GM12878 (cell line): ENCODE results near the gene F12. TPM values are rescaled to one million over a fixed set of nuclear protein-coding genes. Genes with fewer than 3 reads are reported as not detected.
A peak's percentile ranks its signal among the peaks of the same experiment; 100 is the strongest.

Experiments used
- ATAC-seq: fragments of 200-7000 bp; cut with Tn5 transposase; 3 replicates; pipeline ENCODE4 v1.9.1; 2020; ENCODE audit warnings: mild to moderate bottlenecking, moderate library complexity
- BruUV-seq: library from RNA; stranded (reverse); fragments of 400-500 nt; replicated peaks from 2 replicates; lab custom pipeline; 2021; lab: Mats Ljungman, UMichigan
- CTCF ChIA-PET: fragments of 300-600 bp; sonication (Branson Sonifier 250); formaldehyde crosslinking; extraction: SDS; loops from one replicate; lab custom pipeline; 2021; ENCODE audit warnings: inconsistent platforms; lab: Yijun Ruan, JAX
- POLR2A ChIA-PET: fragments of 350-600 bp; formaldehyde crosslinking; extraction: SDS; loops from one replicate; lab custom pipeline; 2021; ENCODE audit warnings: inconsistent platforms; lab: Charles Lee
- RAD21 ChIA-PET: fragments of 300-600 bp; sonication (Branson Sonifier 250); formaldehyde crosslinking; loops from one replicate; lab custom pipeline; 2023; ENCODE audit warnings: antibody characterized with exemption; ENCODE audit not compliant: unreplicated experiment; lab: Charles Lee
- SMC1A ChIA-PET: fragments of 300-600 bp; sonication (Branson Sonifier 250); formaldehyde crosslinking; loops from one replicate; lab custom pipeline; 2023; ENCODE audit not compliant: unreplicated experiment, uncharacterized antibody; lab: Charles Lee
- DNase-seq: peaks from one replicate; pipeline ENCODE4 v3.0.0-alpha.2; 2011; ENCODE audit warnings: low read depth, low spot score
- FAIRE-seq: peaks from 3 replicates; lab custom pipeline; 2011; peaks lifted over from hg19 to GRCh38; lab: Jason Lieb, UNC
- H2AFZ ChIP-seq: 2 replicates; pipeline ENCODE4 v1.6.0; 2011; ENCODE audit warnings: low read depth, low read length, control low read depth; ENCODE audit not compliant: control insufficient read depth
- H3K27ac ChIP-seq: 2 replicates; pipeline ENCODE4 v1.5.1; 2011; ENCODE audit warnings: control low read depth; ENCODE audit not compliant: control insufficient read depth, insufficient read depth
- H3K27me3 ChIP-seq, 2 experiments: replicated peaks in 1 of 2; 2 replicates each; pipeline versions ENCODE4 v1.6.0 to v1.6.1; 2011; ENCODE audit warnings: low read length in 1 of 2; ENCODE audit not compliant: control insufficient read depth in 2 of 2, insufficient read depth in 2 of 2
- H3K36me3 ChIP-seq, 2 experiments: 2 replicates each; pipeline ENCODE4 v1.5.1; 2011; ENCODE audit warnings: low read length in 1 of 2; ENCODE audit not compliant: control insufficient read depth in 2 of 2, insufficient read depth in 2 of 2
- H3K4me1 ChIP-seq: 2 replicates; pipeline ENCODE4 v1.6.1; 2011; ENCODE audit warnings: mild to moderate bottlenecking, low read length, moderate library complexity, mixed read lengths; ENCODE audit not compliant: control insufficient read depth, insufficient read depth
- H3K4me2 ChIP-seq: 2 replicates; pipeline ENCODE4 v1.6.0; 2011; ENCODE audit warnings: control low read depth; ENCODE audit not compliant: control insufficient read depth, insufficient read depth
- H3K4me3 ChIP-seq: fragments of 200-600 bp; sonication (generic); 2 replicates; pipeline ENCODE4 v1.5.1; 2016
- H3K79me2 ChIP-seq: 2 replicates; pipeline ENCODE4 v1.6.0; 2011; ENCODE audit warnings: low read length; ENCODE audit not compliant: control insufficient read depth, insufficient read depth
- H3K9ac ChIP-seq: 2 replicates; pipeline ENCODE4 v1.8.0; 2011; ENCODE audit warnings: low read length, control low read depth, mixed read lengths; ENCODE audit not compliant: control insufficient read depth, insufficient read depth
- H3K9me3 ChIP-seq: replicated peaks from 3 replicates; pipeline ENCODE4 v1.5.1; 2011; ENCODE audit warnings: mild to moderate bottlenecking, low read length; ENCODE audit not compliant: control insufficient read depth, insufficient read depth
- H4K20me1 ChIP-seq: 2 replicates; pipeline ENCODE4 v1.6.0; 2011; ENCODE audit not compliant: control insufficient read depth, insufficient read depth
- CEBPB ChIP-seq, 2 experiments: fragments of 150-350 bp in 1 of 2; IDR thresholded peaks; 2 replicates each; pipeline ENCODE4 v1.6.1; 2012 to 2014; ENCODE audit warnings: low read depth in 2 of 2, low read length in 2 of 2, borderline replicate concordance in 1 of 2, inconsistent platforms in 1 of 2
- CTCF ChIP-seq, 3 experiments: IDR thresholded peaks in 2 of 3; conservative IDR thresholded peaks in 1 of 3; 2 replicates each; pipeline ENCODE4 v1.5.1; 2011; ENCODE audit warnings: low read depth in 3 of 3, low read length in 3 of 3, mild to moderate bottlenecking in 3 of 3, control low read depth in 2 of 3, moderate library complexity in 2 of 3, inconsistent platforms in 1 of 3, mixed read lengths in 1 of 3; ENCODE audit not compliant: control insufficient read depth in 2 of 3, insufficient read depth in 1 of 3; ENCODE audit errors: extremely low read depth in 1 of 3
- DPF2 ChIP-seq: fragments of 450-650 bp; IDR thresholded peaks from 2 replicates; pipeline ENCODE4 v1.6.1; 2017; ENCODE audit warnings: mild to moderate bottlenecking
- MEF2B ChIP-seq: fragments of 450-650 bp; IDR thresholded peaks from 2 replicates; pipeline ENCODE4 v1.6.1; 2018; ENCODE audit warnings: mild to moderate bottlenecking, moderate library complexity; ENCODE audit not compliant: partially characterized antibody, poor library complexity, severe bottlenecking
- RB1 ChIP-seq: fragments of 450-650 bp; formaldehyde crosslinking; IDR thresholded peaks from 2 replicates; pipeline ENCODE4 v1.6.1; 2017; ENCODE audit warnings: mild to moderate bottlenecking, borderline replicate concordance
- SMC3 ChIP-seq: IDR thresholded peaks from 2 replicates; pipeline ENCODE4 v1.6.1; 2011; ENCODE audit warnings: low read length, improper control_type of control experiment, borderline replicate concordance
- TCF12 ChIP-seq: IDR thresholded peaks from 2 replicates; pipeline ENCODE4 v1.6.1; 2011; ENCODE audit warnings: low read depth, mild to moderate bottlenecking, low read length
- WGBS: methylation state at CpG from one replicate; pipeline ENCODE4 v1.1.6; 2016; ENCODE audit warnings: low lambda C conversion rate; ENCODE audit not compliant: insufficient replicate concordance, insufficient coverage; ENCODE audit errors: missing lambda C conversion rate; 5-methylcytosine and 5-hydroxymethylcytosine counted together
- in situ Hi-C: fragments of 300-500 bp; cut with MboI; formaldehyde crosslinking; loops from 9 replicates; pipeline ENCODE4 v1.14.3; 2018; ENCODE audit warnings: mixed read lengths
- intact Hi-C: fragments of 100-400 bp; cut with micrococcal nuclease; formaldehyde crosslinking; loops from one replicate; pipeline ENCODE4 v1.14.2; 2022; ENCODE audit not compliant: unreplicated experiment
- polyA plus RNA-seq, 11 experiments: library from polyadenylated mRNA; depleted of rRNA in 4 of 11; unstranded in 6 of 11; stranded (reverse) in 5 of 11; fragments of >200 nt; fragmentation: Nextera tagmentation in 4 of 11; fragmentation: Illumina TruSeq in 1 of 11; extraction: Ambion mirVana in 4 of 11; extraction: Trizol in 1 of 11; gene quantifications; 1 replicate in 1 of 11; 2 replicates in 10 of 11; pipeline versions ENCODE4 v1.2.1 to v1.2.3, GENCODE V29; 2011 to 2016; ENCODE audit warnings: inconsistent platforms in 2 of 11, missing spikeins in 2 of 11, low read depth in 1 of 11
- total RNA-seq, 4 experiments: library from RNA; depleted of rRNA in 3 of 4; stranded (reverse); fragments of >200 nt in 3 of 4; fragmentation: Illumina TruSeq in 1 of 4; extraction: Trizol in 1 of 4; gene quantifications; 2 replicates each; pipeline versions ENCODE4 v1.2.1 to v1.2.3, GENCODE V29; 2013 to 2021
- TF ChIP-seq, protein P1 (sequence below): IDR thresholded peaks from 2 replicates; pipeline ENCODE4 v1.6.1; 2012; ENCODE audit warnings: low read depth, low read length, improper control_type of control experiment

Gene F12
- total and polyA plus RNA-seq, 10 of the 15 experiments (the other 5 are each of a cell fraction or from before 2014, with no cell fraction given): 0.25 to 11.3 (median 5.5) TPM

GRCh38 chr5:177369645-177370440 lies 39.5 kb downstream of the F12 start:
- ChIA-PET CTCF (interaction anchor here (0.6 to 6.0 kb wide), 35 partner anchors 9 to 256 kb away, joined by 3 to 88 read pairs (median 4); partner anchors contain the start of genes GRK6, LMAN2, MXD3 and RGS14), SMC1A (interaction anchor here (0.6 to 2.6 kb wide), 14 partner anchors 9 to 256 kb away, joined by 3 to 25 read pairs (median 4); partner anchors contain the start of genes LMAN2, RGS14 and SLC34A1), POLR2A (interaction anchor here (0.5 to 2.7 kb wide), 13 partner anchors 9 to 223 kb away, joined by 3 to 11 read pairs (median 4); partner anchors contain the start of genes PRR7 and RGS14), RAD21 (interaction anchor here (0.7 to 3.0 kb wide), 16 partner anchors 8 to 83 kb away, joined by 3 to 46 read pairs (median 4); no protein-coding TSS in a partner anchor)
- WGBS: 50% methylated on average over 11 of the region's 11 CpGs
- DNase-seq (no peak), FAIRE-seq (peak; percentile 7), ATAC-seq (peak; percentile 48)
- TF ChIP-seq, protein P1, sequence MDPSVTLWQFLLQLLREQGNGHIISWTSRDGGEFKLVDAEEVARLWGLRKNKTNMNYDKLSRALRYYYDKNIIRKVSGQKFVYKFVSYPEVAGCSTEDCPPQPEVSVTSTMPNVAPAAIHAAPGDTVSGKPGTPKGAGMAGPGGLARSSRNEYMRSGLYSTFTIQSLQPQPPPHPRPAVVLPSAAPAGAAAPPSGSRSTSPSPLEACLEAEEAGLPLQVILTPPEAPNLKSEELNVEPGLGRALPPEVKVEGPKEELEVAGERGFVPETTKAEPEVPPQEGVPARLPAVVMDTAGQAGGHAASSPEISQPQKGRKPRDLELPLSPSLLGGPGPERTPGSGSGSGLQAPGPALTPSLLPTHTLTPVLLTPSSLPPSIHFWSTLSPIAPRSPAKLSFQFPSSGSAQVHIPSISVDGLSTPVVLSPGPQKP: no peak
- TF ChIP-seq CTCF (IDR thresholded peaks at IDR 0.05 in 2 of 3, conservative IDR thresholded peaks at IDR 0.05 in 1 of 3; ENCODE audit: control insufficient read depth in 2 of 3, extremely low read depth in 1 of 3, insufficient read depth in 1 of 3, low read depth in 3 of 3, low read length in 3 of 3) (peak in 1 of 3 experiments; percentile 4; a peak in 1 of 6 replicates), CEBPB (IDR thresholded peaks at IDR 0.05; ENCODE audit: borderline replicate concordance in 1 of 2, low read depth in 2 of 2, low read length in 2 of 2) (no peak), MEF2B (peak; percentile 18), TCF12 (0 out of 2 replicates have a peak, but pooled peaks have one; percentile 47), DPF2 (peak; percentile 69), RB1 (no peak), SMC3 (0 out of 2 replicates have a peak, but pooled peaks have one; percentile 3)
- no peaks in the 10 kb centered on the region for H3K27me3 ChIP-seq
- H3K9ac ChIP-seq: no peak overlapping the region
- H2AFZ ChIP-seq: no peak overlapping the region
- peaks cover 14 to 17% of the 10 kb centered on the region in 2 experiments for H3K36me3 ChIP-seq
- no peak overlapping the region for H3K4me3 ChIP-seq
- intact Hi-C loops (no loop called here), in situ Hi-C loops (no loop called here)
- H3K4me2 ChIP-seq: peak overlapping the region; percentile 46
- no TSS peak for BruUV-seq
- H3K4me1 ChIP-seq: peaks cover 35% of the 10 kb centered on the region
- no peaks in the 10 kb centered on the region for H4K20me1 ChIP-seq
- peaks cover 5% of the 10 kb centered on the region for H3K79me2 ChIP-seq
- no peaks in the 10 kb centered on the region for H3K9me3 ChIP-seq
- H3K27ac ChIP-seq: peak overlapping the region; percentile 62; the same call in 1 of the 2 replicates
